Measurements from ENCODE around the gene TMPRSS4.

Gene TMPRSS4

DNA sequence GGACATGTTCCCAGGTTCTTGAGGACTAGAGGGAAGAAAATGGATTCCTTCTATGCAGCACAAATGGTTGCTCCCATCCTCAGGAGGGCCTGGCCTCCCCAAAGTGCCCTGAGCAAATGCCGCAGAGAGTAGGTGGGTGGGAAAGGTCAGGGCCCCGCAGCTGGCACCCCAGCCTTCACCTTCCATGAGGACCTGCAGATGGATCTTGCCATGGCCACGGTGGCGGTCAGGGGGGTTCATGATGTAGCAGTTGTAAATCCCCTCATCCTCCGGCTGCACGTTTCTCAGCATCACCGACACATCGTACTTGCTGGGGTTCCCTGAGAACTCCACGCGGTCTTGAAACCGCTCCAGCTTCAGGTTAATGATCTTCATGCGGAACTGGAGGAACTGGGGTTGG is 91.0 kb downstream of the TMPRSS4 start:
- TF ChIP-seq, protein P1, sequence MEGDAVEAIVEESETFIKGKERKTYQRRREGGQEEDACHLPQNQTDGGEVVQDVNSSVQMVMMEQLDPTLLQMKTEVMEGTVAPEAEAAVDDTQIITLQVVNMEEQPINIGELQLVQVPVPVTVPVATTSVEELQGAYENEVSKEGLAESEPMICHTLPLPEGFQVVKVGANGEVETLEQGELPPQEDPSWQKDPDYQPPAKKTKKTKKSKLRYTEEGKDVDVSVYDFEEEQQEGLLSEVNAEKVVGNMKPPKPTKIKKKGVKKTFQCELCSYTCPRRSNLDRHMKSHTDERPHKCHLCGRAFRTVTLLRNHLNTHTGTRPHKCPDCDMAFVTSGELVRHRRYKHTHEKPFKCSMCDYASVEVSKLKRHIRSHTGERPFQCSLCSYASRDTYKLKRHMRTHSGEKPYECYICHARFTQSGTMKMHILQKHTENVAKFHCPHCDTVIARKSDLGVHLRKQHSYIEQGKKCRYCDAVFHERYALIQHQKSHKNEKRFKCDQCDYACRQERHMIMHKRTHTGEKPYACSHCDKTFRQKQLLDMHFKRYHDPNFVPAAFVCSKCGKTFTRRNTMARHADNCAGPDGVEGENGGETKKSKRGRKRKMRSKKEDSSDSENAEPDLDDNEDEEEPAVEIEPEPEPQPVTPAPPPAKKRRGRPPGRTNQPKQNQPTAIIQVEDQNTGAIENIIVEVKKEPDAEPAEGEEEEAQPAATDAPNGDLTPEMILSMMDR (IDR thresholded peaks at IDR 0.05; ENCODE audit: control insufficient read depth, extremely low read depth, insufficient read depth), result no peak
- H3K4me3 ChIP-seq (ENCODE audit: low read depth, low read length), result no peak overlapping the region
- DNase-seq (ENCODE audit: low read depth), result no peak

DNA sequence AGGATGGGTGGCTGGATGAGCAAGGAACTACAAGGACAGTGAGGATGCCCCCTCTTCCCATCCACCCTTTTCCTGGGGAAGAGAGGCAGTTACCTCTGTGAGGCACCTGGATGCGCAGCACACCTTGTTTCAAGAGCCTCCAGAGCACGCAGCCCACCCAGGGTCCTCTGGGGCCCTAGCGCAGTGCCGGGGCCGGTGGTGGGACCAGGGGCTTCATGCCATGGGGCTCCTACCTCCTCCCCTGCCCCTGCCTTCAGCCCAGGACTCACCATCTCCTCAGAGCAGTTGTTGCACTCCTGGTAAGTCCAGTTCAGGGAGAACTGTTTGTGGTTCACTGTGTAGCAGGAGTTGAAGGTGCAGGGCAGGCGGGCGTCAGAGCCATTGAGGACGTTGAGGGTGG is 91.4 kb downstream of the TMPRSS4 start:
- TF ChIP-seq, protein P1 (IDR thresholded peaks at IDR 0.05; ENCODE audit: control insufficient read depth, extremely low read depth, insufficient read depth), result no peak
- no peak for DNase-seq (ENCODE audit: low read depth)
- no peak overlapping the region for H3K4me3 ChIP-seq (ENCODE audit: low read depth, low read length)

DNA sequence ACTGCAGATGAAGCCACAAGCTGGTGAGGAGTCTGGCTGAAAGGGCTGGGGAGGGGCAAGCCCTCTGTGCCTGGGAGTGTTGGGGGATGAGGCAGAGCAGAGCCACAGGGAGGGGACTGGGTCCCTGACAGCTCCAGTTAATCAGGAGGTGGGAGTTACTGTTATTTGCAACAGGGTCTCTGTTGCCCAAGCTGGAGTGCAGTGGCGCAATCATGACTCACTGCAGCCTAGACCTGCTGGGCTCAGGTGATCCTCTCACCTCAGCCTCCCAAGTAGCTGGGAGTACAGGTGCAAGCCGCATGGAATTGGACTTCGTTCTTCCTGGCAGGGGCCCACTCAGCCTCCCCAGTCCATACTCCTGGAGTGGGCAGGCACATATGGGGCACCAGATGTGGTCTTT is 91.9 kb downstream of the TMPRSS4 start:
- TF ChIP-seq, protein P1 (IDR thresholded peaks at IDR 0.05; ENCODE audit: control insufficient read depth, extremely low read depth, insufficient read depth), result no peak
- DNase-seq (ENCODE audit: low read depth), result no peak
- H3K4me3 ChIP-seq (ENCODE audit: low read depth, low read length), result no peak overlapping the region

DNA sequence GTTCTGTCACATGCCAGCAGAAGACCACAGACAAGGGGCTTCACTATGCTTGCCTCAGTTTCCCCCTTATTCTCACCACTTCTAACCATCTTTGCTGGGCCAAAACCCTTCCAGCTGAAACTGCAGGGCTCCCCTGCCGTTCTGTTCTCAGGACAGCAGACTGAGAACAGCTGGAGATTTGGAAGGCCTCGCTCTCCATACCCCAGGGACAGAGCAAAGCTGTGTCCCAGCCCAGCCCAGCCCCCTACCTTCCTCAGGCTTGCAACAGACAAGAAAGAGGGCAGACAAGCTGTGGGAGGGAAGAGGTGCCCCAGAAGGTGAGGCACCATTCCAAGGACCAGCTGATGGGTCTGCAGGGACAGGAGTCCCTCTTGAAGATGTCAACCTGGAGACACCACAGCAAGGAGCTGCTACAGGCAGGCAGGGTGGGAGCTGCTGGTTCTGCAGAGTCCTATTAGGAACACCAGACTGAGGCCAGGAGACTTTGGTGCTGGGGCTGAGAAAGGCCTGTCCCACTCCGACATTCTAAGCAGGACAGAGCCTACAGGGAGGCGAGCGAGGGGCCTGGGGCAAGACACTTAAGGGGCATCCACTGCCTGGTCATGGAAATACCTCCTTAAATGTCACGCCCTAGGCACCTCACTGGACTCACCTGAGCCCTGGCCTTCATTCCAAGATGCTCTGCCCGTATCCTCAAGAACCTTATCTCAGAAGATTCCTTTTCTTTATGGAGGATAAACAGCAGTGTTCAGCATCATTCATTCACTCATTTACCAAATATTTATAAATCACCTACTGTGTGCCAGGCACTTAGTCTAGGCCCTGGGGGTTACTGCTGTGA is 92.6 kb downstream of the TMPRSS4 start:
- DNase-seq (ENCODE audit: low read depth), result no peak
- H3K4me3 ChIP-seq (ENCODE audit: low read depth, low read length), result no peak overlapping the region
- TF ChIP-seq, protein P1 (IDR thresholded peaks at IDR 0.05; ENCODE audit: control insufficient read depth, extremely low read depth, insufficient read depth), result no peak

DNA sequence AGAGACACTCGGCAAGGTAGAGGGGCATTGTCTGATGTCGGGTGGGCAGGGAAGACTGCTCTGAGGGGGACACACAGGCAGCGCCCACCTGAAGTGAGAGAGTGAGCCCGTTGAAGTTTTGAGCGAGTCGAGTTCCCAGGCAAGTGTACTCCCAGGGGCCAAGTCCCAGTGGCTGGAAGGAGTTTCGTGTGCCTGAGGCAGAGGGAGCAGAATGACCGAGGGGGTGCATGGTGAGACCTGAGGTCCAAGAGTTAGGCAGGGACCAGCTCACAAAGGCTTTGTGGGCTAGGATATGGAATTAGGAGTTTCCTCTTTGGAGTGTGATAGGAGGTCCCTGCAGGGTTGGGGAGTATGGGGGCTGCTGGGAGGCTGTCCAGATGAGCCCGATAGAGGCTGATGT is 93.4 kb downstream of the TMPRSS4 start:
- no peak for DNase-seq (ENCODE audit: low read depth)
- no peak overlapping the region for H3K4me3 ChIP-seq (ENCODE audit: low read depth, low read length)
- TF ChIP-seq, protein P1 (IDR thresholded peaks at IDR 0.05; ENCODE audit: control insufficient read depth, extremely low read depth, insufficient read depth), result no peak

DNA sequence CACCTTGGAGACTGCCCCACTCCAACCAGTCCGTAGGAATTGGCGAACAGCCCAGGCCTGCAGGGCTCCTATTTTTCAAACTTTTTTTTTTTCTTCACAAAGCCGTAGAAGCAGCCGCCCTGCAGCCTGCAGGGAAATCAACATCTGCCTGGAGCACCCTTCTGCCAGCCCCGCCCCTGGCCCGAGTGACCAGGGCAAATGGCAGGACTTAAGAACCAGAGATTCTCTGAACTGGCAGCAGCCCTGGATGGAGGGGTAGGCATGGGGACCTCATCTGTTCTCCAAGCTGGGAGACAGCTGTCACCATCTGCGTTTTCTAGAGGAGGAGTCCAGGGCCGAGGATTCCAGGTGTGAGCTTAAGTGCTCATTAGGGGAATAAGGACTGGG is 94.0 kb downstream of the TMPRSS4 start:
- H3K4me3 ChIP-seq (ENCODE audit: low read depth, low read length), result no peak overlapping the region
- no peak for DNase-seq (ENCODE audit: low read depth)
- TF ChIP-seq, protein P1 (IDR thresholded peaks at IDR 0.05; ENCODE audit: control insufficient read depth, extremely low read depth, insufficient read depth), result no peak

All from LNCaP clone FGC (cell line).